Upper lobe of right lung (tissue), 1 donor: ENCODE measurements around the gene SPRR5. TPM values are rescaled to one million over a fixed set of nuclear protein-coding genes. Genes with fewer than 3 reads are reported as not detected.

Experiments
- ATAC-seq: fragments of 200-7000 bp; cut with Tn5 transposase; one replicate; pipeline ENCODE4 v1.9.1; 2020; ENCODE audit warnings: mild to moderate bottlenecking, moderate library complexity
- DNase-seq: peaks from one replicate; pipeline ENCODE4 v3.0.0-alpha.2; 2020
- H3K27ac ChIP-seq: fragments of 200-600 bp; one replicate; pipeline ENCODE4 v1.8.0; 2022
- H3K27me3 ChIP-seq: fragments of 200-600 bp; one replicate; pipeline ENCODE4 v1.8.0; 2022; ENCODE audit warnings: mild to moderate bottlenecking
- H3K36me3 ChIP-seq: fragments of 200-600 bp; one replicate; pipeline ENCODE4 v1.8.0; 2022
- H3K4me1 ChIP-seq: fragments of 200-600 bp; one replicate; pipeline ENCODE4 v1.8.0; 2022
- H3K4me3 ChIP-seq: fragments of 200-600 bp; one replicate; pipeline ENCODE4 v1.8.0; 2022; ENCODE audit warnings: mild to moderate bottlenecking
- H3K9me3 ChIP-seq: fragments of 200-600 bp; one replicate; pipeline ENCODE4 v1.8.0; 2022
- intact Hi-C: fragments of 100-400 bp; cut with DNase I; formaldehyde crosslinking; loops from one replicate; pipeline ENCODE4 v1.11.0; 2022
- total RNA-seq: library from RNA; stranded (reverse); fragmentation: NEBNext Ultra II Directional; extraction: Animal tissue kit (Norgen Biotek cat#: 25700); gene quantifications from one replicate; pipeline ENCODE4 v1.2.1, GENCODE V29; 2021
- TF ChIP-seq, protein P1 (sequence below): fragments of 200-600 bp; IDR thresholded peaks from one replicate; pipeline ENCODE4 v1.8.0; 2022; ENCODE audit warnings: antibody characterized with exemption
- donor health status: DM: no; HTN: yes; CAD: no; lungs with severe emphysema.

Gene SPRR5
- total RNA-seq, 1 donor from 2014 or later: not detected

DNA sequence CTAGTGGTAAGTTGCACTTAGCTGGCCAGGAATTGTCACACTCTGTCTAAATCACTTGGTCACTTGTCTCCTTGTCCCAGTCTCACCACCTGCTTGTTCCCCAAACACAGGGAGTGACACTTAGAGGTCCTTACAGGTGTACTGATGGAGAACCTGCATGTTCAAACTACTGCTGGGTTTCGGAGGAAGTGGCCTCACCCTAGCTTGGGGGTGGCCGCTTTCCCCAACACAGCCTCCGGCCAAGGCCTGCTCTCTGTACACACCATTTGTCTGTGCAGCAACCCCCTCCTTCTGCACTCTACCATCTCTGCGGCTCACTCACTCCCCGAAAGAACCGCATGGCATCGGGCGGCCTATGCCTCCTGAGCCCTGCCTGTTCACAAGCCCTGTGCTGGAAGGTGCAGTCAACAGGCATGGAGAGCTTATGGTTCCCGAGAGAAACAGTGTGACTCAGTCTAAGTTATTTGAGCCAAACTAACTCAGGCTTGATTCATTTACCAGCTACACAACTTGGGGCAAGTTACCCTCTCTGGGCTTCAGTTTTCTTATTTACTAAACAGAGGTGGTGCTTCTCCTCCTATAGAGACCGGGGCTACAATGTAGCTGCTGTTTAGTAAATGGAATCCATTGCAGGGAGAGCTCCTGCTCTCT is 12.9 kb downstream of the SPRR5 start:
- Histone ChIP-seq H3K36me3 (no peaks in the 10 kb centered on the region), H3K9me3 (no peaks in the 10 kb centered on the region), H3K4me1 (no peaks in the 10 kb centered on the region), H3K27ac (no peak overlapping the region), H3K4me3 (no peak overlapping the region), H3K27me3 (no peaks in the 10 kb centered on the region)
- ATAC-seq (peak; percentile 17), DNase-seq (no peak)
- intact Hi-C loops: no loop called here
- TF ChIP-seq, protein P1, sequence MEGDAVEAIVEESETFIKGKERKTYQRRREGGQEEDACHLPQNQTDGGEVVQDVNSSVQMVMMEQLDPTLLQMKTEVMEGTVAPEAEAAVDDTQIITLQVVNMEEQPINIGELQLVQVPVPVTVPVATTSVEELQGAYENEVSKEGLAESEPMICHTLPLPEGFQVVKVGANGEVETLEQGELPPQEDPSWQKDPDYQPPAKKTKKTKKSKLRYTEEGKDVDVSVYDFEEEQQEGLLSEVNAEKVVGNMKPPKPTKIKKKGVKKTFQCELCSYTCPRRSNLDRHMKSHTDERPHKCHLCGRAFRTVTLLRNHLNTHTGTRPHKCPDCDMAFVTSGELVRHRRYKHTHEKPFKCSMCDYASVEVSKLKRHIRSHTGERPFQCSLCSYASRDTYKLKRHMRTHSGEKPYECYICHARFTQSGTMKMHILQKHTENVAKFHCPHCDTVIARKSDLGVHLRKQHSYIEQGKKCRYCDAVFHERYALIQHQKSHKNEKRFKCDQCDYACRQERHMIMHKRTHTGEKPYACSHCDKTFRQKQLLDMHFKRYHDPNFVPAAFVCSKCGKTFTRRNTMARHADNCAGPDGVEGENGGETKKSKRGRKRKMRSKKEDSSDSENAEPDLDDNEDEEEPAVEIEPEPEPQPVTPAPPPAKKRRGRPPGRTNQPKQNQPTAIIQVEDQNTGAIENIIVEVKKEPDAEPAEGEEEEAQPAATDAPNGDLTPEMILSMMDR: no peak

DNA sequence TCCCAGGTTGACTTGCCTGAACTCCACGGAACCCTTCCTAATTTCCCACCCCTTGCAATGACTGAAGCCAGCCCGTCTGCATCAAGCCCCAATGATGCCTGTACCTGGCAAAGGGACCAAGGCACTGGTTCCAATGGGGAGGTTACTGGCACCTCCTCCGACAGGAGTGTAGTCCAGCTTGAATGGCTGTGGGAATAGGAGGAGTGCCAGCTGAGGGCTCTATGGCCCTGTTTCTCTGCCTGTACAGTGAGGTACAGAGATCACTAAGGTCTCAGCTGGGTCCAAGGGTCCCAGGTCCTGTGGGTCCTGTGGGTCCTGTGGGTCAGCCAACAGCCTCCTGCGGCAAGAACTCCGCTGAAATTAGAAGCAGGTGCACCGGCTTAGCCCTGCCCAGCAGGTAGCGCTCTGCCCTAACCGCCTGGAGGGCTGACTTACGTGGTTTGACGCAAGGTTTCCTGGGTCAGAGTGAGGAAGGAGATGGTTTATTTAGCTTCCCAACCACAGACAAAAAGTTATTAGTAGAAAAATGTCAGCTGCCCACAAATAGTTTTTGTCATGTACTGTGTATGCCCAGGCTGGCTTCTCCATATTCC is 13.5 kb downstream of the SPRR5 start:
- intact Hi-C loops: no loop called here
- H3K27me3 ChIP-seq: no peaks in the 10 kb centered on the region
- H3K36me3 ChIP-seq: no peaks in the 10 kb centered on the region
- H3K9me3 ChIP-seq: no peaks in the 10 kb centered on the region
- H3K27ac ChIP-seq: no peak overlapping the region
- H3K4me3 ChIP-seq: no peak overlapping the region
- no peaks in the 10 kb centered on the region for H3K4me1 ChIP-seq
- peak; percentile 12 for ATAC-seq
- TF ChIP-seq, protein P1: no peak
- DNase-seq: no peak

DNA sequence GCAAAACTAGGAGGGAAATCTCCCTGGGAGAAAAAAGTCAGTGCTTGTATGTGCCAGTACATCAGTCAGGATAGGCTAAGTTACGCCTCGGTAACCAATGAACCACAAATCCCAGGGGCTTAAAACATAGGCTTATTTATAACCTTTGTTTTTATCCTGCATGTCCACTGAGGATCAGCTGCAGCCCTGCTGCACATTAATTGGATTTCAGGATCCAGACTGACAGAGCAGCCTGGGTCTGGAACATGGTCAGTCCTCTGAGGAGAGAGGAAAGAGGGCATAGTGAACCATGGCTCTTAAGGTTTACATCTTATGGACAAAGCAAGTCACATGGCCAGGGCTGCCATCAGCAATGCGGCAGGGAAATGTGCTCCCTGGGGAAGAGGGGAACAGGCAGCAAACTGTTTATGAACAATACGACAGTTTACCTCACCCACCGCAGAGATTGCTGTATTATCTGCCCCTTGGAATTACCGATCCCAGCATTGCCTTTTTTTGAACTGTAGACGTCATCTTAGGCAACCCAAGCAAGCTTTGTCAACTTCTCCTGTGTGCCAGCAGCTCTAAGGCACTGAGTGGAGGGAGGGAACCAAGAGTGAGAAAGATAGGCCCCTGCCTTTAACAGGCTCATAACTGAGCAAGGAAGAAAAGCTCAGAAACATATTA is 14.4 kb downstream of the SPRR5 start:
- ATAC-seq (no peak), DNase-seq (no peak)
- Histone ChIP-seq H3K27me3 (no peaks in the 10 kb centered on the region), H3K4me1 (no peaks in the 10 kb centered on the region), H3K27ac (no peak overlapping the region), H3K36me3 (no peaks in the 10 kb centered on the region), H3K4me3 (no peak overlapping the region), H3K9me3 (no peaks in the 10 kb centered on the region)
- intact Hi-C loops: no loop called here
- TF ChIP-seq, protein P1: no peak

DNA sequence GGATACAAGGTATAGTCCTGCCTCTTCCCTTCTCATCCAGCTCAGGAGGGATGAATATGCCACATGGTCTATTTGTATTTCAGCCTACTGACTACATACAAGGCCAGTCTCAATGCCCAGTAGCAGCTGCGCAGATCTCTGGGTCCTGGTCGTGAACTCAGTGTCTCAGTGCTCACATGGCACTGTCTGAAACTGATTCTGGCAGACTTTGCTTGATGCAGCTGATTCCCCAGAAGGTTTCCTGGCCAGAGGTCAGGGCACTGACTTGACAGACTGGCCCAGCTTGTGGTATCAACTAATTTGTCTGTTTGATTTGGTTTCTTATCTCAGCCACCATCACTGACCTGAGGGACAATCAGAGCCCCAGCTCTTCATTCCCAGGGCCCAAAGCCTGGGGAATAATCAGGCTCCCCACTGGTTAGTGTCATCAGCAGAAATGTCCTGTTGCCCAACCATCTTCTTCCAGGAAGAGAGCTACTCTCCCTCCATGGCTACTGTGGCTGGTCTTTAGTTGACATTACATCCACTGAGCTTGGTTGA is 15.9 kb downstream of the SPRR5 start:
- no peaks in the 10 kb centered on the region for H3K27me3 ChIP-seq
- H3K36me3 ChIP-seq: no peaks in the 10 kb centered on the region
- intact Hi-C loops: no loop called here
- no peak overlapping the region for H3K27ac ChIP-seq
- no peak overlapping the region for H3K4me3 ChIP-seq
- no peaks in the 10 kb centered on the region for H3K4me1 ChIP-seq
- no peak for DNase-seq
- no peaks in the 10 kb centered on the region for H3K9me3 ChIP-seq
- TF ChIP-seq, protein P1: no peak
- no peak for ATAC-seq

DNA sequence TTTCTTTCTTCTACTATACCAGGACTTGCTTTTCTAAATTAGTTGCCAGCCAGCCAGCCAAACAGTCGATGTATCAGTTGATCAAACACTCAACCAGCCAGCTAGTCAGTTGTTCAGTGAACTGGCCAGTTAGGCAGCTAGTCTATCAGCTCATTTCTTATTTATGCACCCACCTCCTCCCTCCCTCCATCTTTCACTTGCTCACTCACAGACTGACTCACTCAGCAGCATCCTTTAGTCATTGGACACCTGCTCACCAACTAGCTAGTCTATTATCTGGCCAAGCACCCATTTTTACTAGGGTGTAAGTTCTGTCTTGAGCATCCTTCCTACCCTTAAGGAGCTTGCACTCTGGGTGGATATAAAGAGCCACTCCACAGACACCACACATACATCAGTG is 17.5 kb downstream of the SPRR5 start:
- Histone ChIP-seq H3K4me1 (no peaks in the 10 kb centered on the region), H3K27me3 (no peaks in the 10 kb centered on the region), H3K36me3 (no peaks in the 10 kb centered on the region), H3K9me3 (no peaks in the 10 kb centered on the region), H3K4me3 (no peak overlapping the region), H3K27ac (no peak overlapping the region)
- intact Hi-C loops: no loop called here
- no peak for ATAC-seq
- TF ChIP-seq, protein P1: no peak
- DNase-seq: no peak
